K562 (cell line): ENCODE measurements around the gene GPR27.

Experiments used
- CEBPB ChIP-seq: fragments of 450-650 bp; IDR thresholded peaks from 2 replicates; pipeline ENCODE4 v1.6.1; 2016; ENCODE audit warnings: missing genetic modification characterization, missing compliant biosample characterization
- CREB3L1 ChIP-seq: fragments of 450-650 bp; IDR thresholded peaks from 2 replicates; pipeline ENCODE4 v1.6.1; 2014; ENCODE audit warnings: low read depth, mild to moderate bottlenecking, moderate library complexity, borderline replicate concordance
- FOXO4 ChIP-seq: fragments of 450-650 bp; formaldehyde crosslinking; IDR thresholded peaks from 2 replicates; pipeline ENCODE4 v1.4.0; 2020; ENCODE audit warnings: mild to moderate bottlenecking, moderate library complexity
- MLX ChIP-seq, 2 experiments: fragments of 450-650 bp in 1 of 2; sonication (generic) in 1 of 2; formaldehyde crosslinking; conservative IDR thresholded peaks; 2 replicates each; pipeline versions ENCODE4 v1.4.0 to v1.8.1; 2020 to 2022; ENCODE audit warnings: mild to moderate bottlenecking in 1 of 2, missing genetic modification reagents in 1 of 2
- NRF1 ChIP-seq, 2 experiments: fragments of 450-650 bp; IDR thresholded peaks in 1 of 2; conservative IDR thresholded peaks in 1 of 2; 2 replicates each; pipeline ENCODE4 v1.6.1; 2014; ENCODE audit warnings: mild to moderate bottlenecking in 2 of 2
- PCBP2 ChIP-seq: fragments of 200-400 bp; formaldehyde crosslinking; IDR thresholded peaks from 2 replicates; pipeline ENCODE4 v1.6.1; 2018; ENCODE audit warnings: low read length, low read depth, mild to moderate bottlenecking, moderate library complexity; ENCODE audit not compliant: poor library complexity, severe bottlenecking
- PHF8 ChIP-seq: fragments of 200-600 bp; sonication (generic); IDR thresholded peaks from 2 replicates; pipeline ENCODE4 v1.6.1; 2012; ENCODE audit warnings: mixed run types, mild to moderate bottlenecking, inconsistent platforms, low read length, moderate library complexity, borderline replicate concordance
- POLR2AphosphoS5 ChIP-seq: IDR thresholded peaks from 2 replicates; pipeline ENCODE4 v1.6.1; 2011; ENCODE audit warnings: mild to moderate bottlenecking, low read depth, low read length, moderate library complexity; ENCODE audit not compliant: control insufficient read depth, insufficient read depth
- RB1 ChIP-seq: fragments of 450-650 bp; IDR thresholded peaks from 2 replicates; pipeline ENCODE4 v1.6.1; 2017; ENCODE audit warnings: low read depth, mild to moderate bottlenecking
- RBBP5 ChIP-seq: fragments of 200-600 bp; sonication (generic); IDR thresholded peaks from 2 replicates; pipeline ENCODE4 v1.6.1; 2012; ENCODE audit warnings: borderline replicate concordance, mild to moderate bottlenecking, low read length, control low read depth, inconsistent platforms; ENCODE audit not compliant: insufficient read depth, poor library complexity, severe bottlenecking
- SRSF7 ChIP-seq: fragments of 200-400 bp; formaldehyde crosslinking; optimal IDR thresholded peaks from 2 replicates; pipeline ENCODE3; 2017; ENCODE audit warnings: mild to moderate bottlenecking, low read depth, low read length
- ZFP91 ChIP-seq: sonication (generic); formaldehyde crosslinking; IDR thresholded peaks from 2 replicates; pipeline ENCODE4 v1.8.0; 2022; ENCODE audit warnings: mild to moderate bottlenecking, missing genetic modification reagents

- TF ChIP-seq FOXO4 (no peak), SRSF7 (no peak), ZFP91 (no peak), CEBPB (tag) (no peak), RBBP5 (no peak), RB1 (no peak), NRF1 (conservative IDR thresholded peaks at IDR 0.05 in 1 of 2, IDR thresholded peaks at IDR 0.05 in 1 of 2) (no peak), POLR2AphosphoS5 (no peak), PCBP2 (no peak), PHF8 (no peak), CREB3L1 (no peak), MLX (CRISPR knock-in tag; conservative IDR thresholded peaks at IDR 0.05) (no peak)
Observed at GRCh38 chr3:71800023-71800422, 46.4 kb downstream of the GPR27 start.
